NCI-H2171 (cell line): ENCODE measurements around the gene PTGFRN.
"Not testable (repeated sequence)": the region's sequence is repeated elsewhere in the genome, so short reads cannot be mapped to it uniquely, and the experiment has no call there.

Experiments
- DNase-seq: peaks from one replicate; lab custom pipeline; 2025; lab: John Stamatoyannopoulos, UW

Gene PTGFRN

GRCh38 chr1:116916533-116917445, 7.1 kb downstream of the PTGFRN start:
- DNase-seq, result no peak

- DNase-seq, result no peak
Observed at GRCh38 chr1:116918714-116919357, 9.1 kb downstream of the PTGFRN start.

GRCh38 chr1:116919802-116920201, 10.1 kb downstream of the PTGFRN start:
- no peak for DNase-seq

GRCh38 chr1:116920211-116920610, 10.5 kb downstream of the PTGFRN start:
- no peak for DNase-seq

GRCh38 chr1:116921301-116921885, 11.7 kb downstream of the PTGFRN start:
- no peak for DNase-seq

- no peak for DNase-seq
Observed at GRCh38 chr1:116921937-116922336, 12.2 kb downstream of the PTGFRN start.

- no peak for DNase-seq
Observed at GRCh38 chr1:116923421-116923820, 13.7 kb downstream of the PTGFRN start.

GRCh38 chr1:116927049-116927798, 17.5 kb downstream of the PTGFRN start:
- DNase-seq, result no peak

GRCh38 chr1:116929961-116930592, 20.4 kb downstream of the PTGFRN start:
- DNase-seq, result no peak

- no peak for DNase-seq
Observed at GRCh38 chr1:116931016-116931918, 21.6 kb downstream of the PTGFRN start.

GRCh38 chr1:116933606-116934515, 24.1 kb downstream of the PTGFRN start:
- DNase-seq, result no peak

GRCh38 chr1:116934586-116935207, 25.0 kb downstream of the PTGFRN start:
- no peak for DNase-seq

- DNase-seq, result no peak
Observed at GRCh38 chr1:116938216-116938615, 28.5 kb downstream of the PTGFRN start.

- DNase-seq, result not testable (repeated sequence)
Observed at GRCh38 chr1:116939780-116940543, 30.2 kb downstream of the PTGFRN start.

- DNase-seq, result peak; percentile 57
Observed at GRCh38 chr1:116940814-116941599, 31.3 kb downstream of the PTGFRN start.

- DNase-seq, result no peak
Observed at GRCh38 chr1:116941670-116942069, 32.0 kb downstream of the PTGFRN start.

- no peak for DNase-seq
Observed at GRCh38 chr1:116942344-116942743, 32.6 kb downstream of the PTGFRN start.

GRCh38 chr1:116943438-116943837, 33.7 kb downstream of the PTGFRN start:
- DNase-seq, result no peak
